Neural cell (in vitro differentiated cells): ENCODE measurements around the gene RPTN. TPM values are rescaled to one million over a fixed set of nuclear protein-coding genes. Genes with fewer than 3 reads are reported as not detected.

Source experiments
- H2AFZ ChIP-seq: fragments of 200-600, 300-800 bp; sonication (generic), shearing (Covaris generic); 2 replicates; pipeline ENCODE4 v1.6.0; 2014; ENCODE audit warnings: low read depth, mild to moderate bottlenecking, antibody characterized with exemption, low read length, moderate library complexity
- H3F3A ChIP-seq: fragments of 200-600 bp; shearing (Covaris generic); 2 replicates; pipeline ENCODE4 v1.6.1; 2016; ENCODE audit warnings: mild to moderate bottlenecking, moderate library complexity, mixed read lengths, antibody characterized with exemption, low read length; ENCODE audit not compliant: insufficient read depth, poor library complexity, severe bottlenecking
- H3K27ac ChIP-seq: fragments of 200-600, 300-800 bp; sonication (generic), shearing (Covaris generic); 2 replicates; pipeline ENCODE4 v1.5.1; 2014; ENCODE audit warnings: mild to moderate bottlenecking, low read length, moderate library complexity
- H3K27me3 ChIP-seq: fragments of 300-800, 200-600 bp; sonication (generic), shearing (Covaris generic); 2 replicates; pipeline ENCODE4 v1.6.0; 2014; ENCODE audit warnings: mild to moderate bottlenecking, low read depth, low read length, moderate library complexity; ENCODE audit not compliant: insufficient read depth
- H3K36me3 ChIP-seq: fragments of 300-800, 200-600 bp; sonication (generic), shearing (Covaris generic); 2 replicates; pipeline ENCODE4 v1.5.1; 2014; ENCODE audit warnings: mild to moderate bottlenecking, antibody characterized with exemption, low read length, moderate library complexity; ENCODE audit not compliant: insufficient read depth
- H3K4me2 ChIP-seq: fragments of 300-800, 200-600 bp; sonication (generic), shearing (Covaris generic); 2 replicates; pipeline ENCODE4 v1.6.0; 2014; ENCODE audit warnings: mild to moderate bottlenecking, low read length
- H3K4me3 ChIP-seq: fragments of 300-800, 200-600 bp; sonication (generic), shearing (Covaris generic); 2 replicates; pipeline ENCODE4 v1.5.1; 2014; ENCODE audit warnings: mild to moderate bottlenecking, low read length, moderate library complexity
- H3K79me2 ChIP-seq: fragments of 200-600 bp; shearing (Covaris generic); replicated peaks from 2 replicates; pipeline ENCODE4 v1.6.0; 2014; ENCODE audit warnings: mild to moderate bottlenecking, low read length, moderate library complexity; ENCODE audit not compliant: insufficient read depth
- H3K9ac ChIP-seq: fragments of 300-800, 200-600 bp; sonication (generic), shearing (Covaris generic); 2 replicates; pipeline ENCODE4 v1.6.1; 2016; ENCODE audit warnings: mild to moderate bottlenecking, low read length, mixed read lengths
- H3K9me2 ChIP-seq: fragments of 200-600 bp; shearing (Covaris generic); 2 replicates; pipeline ENCODE4 v1.6.1; 2016; ENCODE audit warnings: mild to moderate bottlenecking, low read length, mixed read lengths; ENCODE audit not compliant: insufficient read depth
- H3K9me3 ChIP-seq: fragments of 200-600, 300-800 bp; sonication (generic), shearing (Covaris generic); 2 replicates; pipeline ENCODE4 v1.6.1; 2016; ENCODE audit warnings: mild to moderate bottlenecking, mixed run types, low read length, moderate library complexity, mixed read lengths
- H4K20me1 ChIP-seq: fragments of 200-600 bp; shearing (Covaris generic); 2 replicates; pipeline ENCODE4 v1.6.1; 2016; ENCODE audit warnings: mild to moderate bottlenecking, mixed run types; ENCODE audit not compliant: insufficient read depth
- EP300 ChIP-seq: fragments of 450-650 bp; conservative IDR thresholded peaks from 2 replicates; pipeline ENCODE4 v1.6.1; 2014; ENCODE audit warnings: antibody characterized with exemption, mild to moderate bottlenecking, moderate library complexity; ENCODE audit not compliant: poor library complexity, severe bottlenecking
- MXI1 ChIP-seq: fragments of 450-650 bp; conservative IDR thresholded peaks from 2 replicates; pipeline ENCODE4 v1.6.1; 2014; ENCODE audit warnings: antibody characterized with exemption, mild to moderate bottlenecking; ENCODE audit not compliant: poor library complexity, severe bottlenecking
- RAD21 ChIP-seq: fragments of 450-650 bp; conservative IDR thresholded peaks from 2 replicates; pipeline ENCODE4 v1.6.1; 2014; ENCODE audit warnings: antibody characterized with exemption, mild to moderate bottlenecking, moderate library complexity
- polyA plus RNA-seq: library from polyadenylated mRNA; depleted of rRNA; stranded (reverse); fragments of >200 nt; gene quantifications from 2 replicates; pipeline ENCODE4 v1.2.3, GENCODE V29; 2014
- TF ChIP-seq, protein P1 (sequence below): IDR thresholded peaks from 2 replicates; pipeline ENCODE4 v1.6.1; 2012; ENCODE audit warnings: borderline replicate concordance
- TF ChIP-seq, protein P2 (sequence below): fragments of 450-650 bp; IDR thresholded peaks from 2 replicates; pipeline ENCODE4 v1.5.1; 2014; ENCODE audit warnings: antibody characterized with exemption, mild to moderate bottlenecking, moderate library complexity; ENCODE audit not compliant: poor library complexity, severe bottlenecking

Gene RPTN
- polyA plus RNA-seq, 1 donor from 2014 or later: not detected

- Histone ChIP-seq H3K27me3 (peaks cover 51% of the 10 kb centered on the region), H3K4me2 (peak overlapping the region; percentile 22)
Observed at GRCh38 chr1:152112885-152113432, 46.1 kb downstream of the RPTN start.

GRCh38 chr1:152112101-152112884, 46.7 kb downstream of the RPTN start:
- H3K79me2 ChIP-seq: no peaks in the 10 kb centered on the region
- H3K27me3 ChIP-seq: peaks cover 57% of the 10 kb centered on the region
- H3K4me2 ChIP-seq: peak overlapping the region; percentile 22
- H4K20me1 ChIP-seq: no peaks in the 10 kb centered on the region
- peak overlapping the region; percentile 17 for H3K27ac ChIP-seq
- TF ChIP-seq MXI1: no peak
- TF ChIP-seq, protein P1, sequence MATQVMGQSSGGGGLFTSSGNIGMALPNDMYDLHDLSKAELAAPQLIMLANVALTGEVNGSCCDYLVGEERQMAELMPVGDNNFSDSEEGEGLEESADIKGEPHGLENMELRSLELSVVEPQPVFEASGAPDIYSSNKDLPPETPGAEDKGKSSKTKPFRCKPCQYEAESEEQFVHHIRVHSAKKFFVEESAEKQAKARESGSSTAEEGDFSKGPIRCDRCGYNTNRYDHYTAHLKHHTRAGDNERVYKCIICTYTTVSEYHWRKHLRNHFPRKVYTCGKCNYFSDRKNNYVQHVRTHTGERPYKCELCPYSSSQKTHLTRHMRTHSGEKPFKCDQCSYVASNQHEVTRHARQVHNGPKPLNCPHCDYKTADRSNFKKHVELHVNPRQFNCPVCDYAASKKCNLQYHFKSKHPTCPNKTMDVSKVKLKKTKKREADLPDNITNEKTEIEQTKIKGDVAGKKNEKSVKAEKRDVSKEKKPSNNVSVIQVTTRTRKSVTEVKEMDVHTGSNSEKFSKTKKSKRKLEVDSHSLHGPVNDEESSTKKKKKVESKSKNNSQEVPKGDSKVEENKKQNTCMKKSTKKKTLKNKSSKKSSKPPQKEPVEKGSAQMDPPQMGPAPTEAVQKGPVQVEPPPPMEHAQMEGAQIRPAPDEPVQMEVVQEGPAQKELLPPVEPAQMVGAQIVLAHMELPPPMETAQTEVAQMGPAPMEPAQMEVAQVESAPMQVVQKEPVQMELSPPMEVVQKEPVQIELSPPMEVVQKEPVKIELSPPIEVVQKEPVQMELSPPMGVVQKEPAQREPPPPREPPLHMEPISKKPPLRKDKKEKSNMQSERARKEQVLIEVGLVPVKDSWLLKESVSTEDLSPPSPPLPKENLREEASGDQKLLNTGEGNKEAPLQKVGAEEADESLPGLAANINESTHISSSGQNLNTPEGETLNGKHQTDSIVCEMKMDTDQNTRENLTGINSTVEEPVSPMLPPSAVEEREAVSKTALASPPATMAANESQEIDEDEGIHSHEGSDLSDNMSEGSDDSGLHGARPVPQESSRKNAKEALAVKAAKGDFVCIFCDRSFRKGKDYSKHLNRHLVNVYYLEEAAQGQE: peak; percentile 9
- no peak for TF ChIP-seq RAD21
- TF ChIP-seq, protein P2, sequence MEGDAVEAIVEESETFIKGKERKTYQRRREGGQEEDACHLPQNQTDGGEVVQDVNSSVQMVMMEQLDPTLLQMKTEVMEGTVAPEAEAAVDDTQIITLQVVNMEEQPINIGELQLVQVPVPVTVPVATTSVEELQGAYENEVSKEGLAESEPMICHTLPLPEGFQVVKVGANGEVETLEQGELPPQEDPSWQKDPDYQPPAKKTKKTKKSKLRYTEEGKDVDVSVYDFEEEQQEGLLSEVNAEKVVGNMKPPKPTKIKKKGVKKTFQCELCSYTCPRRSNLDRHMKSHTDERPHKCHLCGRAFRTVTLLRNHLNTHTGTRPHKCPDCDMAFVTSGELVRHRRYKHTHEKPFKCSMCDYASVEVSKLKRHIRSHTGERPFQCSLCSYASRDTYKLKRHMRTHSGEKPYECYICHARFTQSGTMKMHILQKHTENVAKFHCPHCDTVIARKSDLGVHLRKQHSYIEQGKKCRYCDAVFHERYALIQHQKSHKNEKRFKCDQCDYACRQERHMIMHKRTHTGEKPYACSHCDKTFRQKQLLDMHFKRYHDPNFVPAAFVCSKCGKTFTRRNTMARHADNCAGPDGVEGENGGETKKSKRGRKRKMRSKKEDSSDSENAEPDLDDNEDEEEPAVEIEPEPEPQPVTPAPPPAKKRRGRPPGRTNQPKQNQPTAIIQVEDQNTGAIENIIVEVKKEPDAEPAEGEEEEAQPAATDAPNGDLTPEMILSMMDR: no peak
- no peaks in the 10 kb centered on the region for H3K36me3 ChIP-seq
- no peaks in the 10 kb centered on the region for H3F3A ChIP-seq
- H3K4me3 ChIP-seq: peak overlapping the region; percentile 66
- H3K9me2 ChIP-seq: no peaks in the 10 kb centered on the region
- H3K9me3 ChIP-seq: peaks cover 30% of the 10 kb centered on the region
- peak overlapping the region; percentile 22 for H2AFZ ChIP-seq
- H3K9ac ChIP-seq: peak overlapping the region; percentile 57

More at GRCh38 chr1:152112885-152113432, 46.1 kb downstream of the RPTN start:
- Histone ChIP-seq H2AFZ (no peak overlapping the region), H3K79me2 (no peaks in the 10 kb centered on the region), H3K27ac (no peak overlapping the region), H4K20me1 (no peaks in the 10 kb centered on the region), H3F3A (no peaks in the 10 kb centered on the region), H3K4me3 (peak overlapping the region; percentile 66), H3K9me3 (peaks cover 23% of the 10 kb centered on the region), H3K9me2 (no peaks in the 10 kb centered on the region), H3K9ac (no peak overlapping the region), H3K36me3 (no peaks in the 10 kb centered on the region)
- TF ChIP-seq EP300: no peak
- TF ChIP-seq, protein P2: no peak
